Measurements from ENCODE around the gene CDH23. TPM values are rescaled to one million over a fixed set of nuclear protein-coding genes. Genes with fewer than 3 reads are reported as not detected.

Gene CDH23
- total and polyA plus RNA-seq, 2 of the 8 experiments (the other 6 are each of a cell fraction or from before 2014, with no cell fraction given) = 1.9 to 4.9 TPM

- TF ChIP-seq BRCA1 (IDR thresholded peaks at IDR 0.05; ENCODE audit: low read depth, low read length) (no peak), JUND (IDR thresholded peaks at IDR 0.05; ENCODE audit: low read length) (no peak), CHD7 (IDR thresholded peaks at IDR 0.05; ENCODE audit: insufficient replicate concordance, low read length) (no peak), SP1 (IDR thresholded peaks at IDR 0.05; ENCODE audit: low read depth, low read length) (no peak), CEBPB (IDR thresholded peaks at IDR 0.05; ENCODE audit: low read depth, low read length) (no peak)
Measured at GRCh38 chr10:71830726-71831125, 434.0 kb downstream of the CDH23 start (continued).
